Stomach (tissue), 9 donors: ENCODE data around the gene LRATD1. TPM values are rescaled to one million over a fixed set of nuclear protein-coding genes. Genes with fewer than 3 reads are reported as not detected.

ENCODE experiments used
- DNase-seq, 2 donors: peaks; one replicate each; pipeline versions ENCODE4 v3.0.0 to v3.0.0-alpha.2; 2013 to 2019
- H3K27ac ChIP-seq, 5 donors: fragments of 200-600 bp in 4 of 5; sonication (generic) in 4 of 5; one replicate each; pipeline ENCODE4 v1.5.1; 2013 to 2019; ENCODE audit warnings: mild to moderate bottlenecking in 1 of 5, moderate library complexity in 1 of 5
- H3K27me3 ChIP-seq, 3 donors: fragments of 200-600 bp; sonication (generic); one replicate each; pipeline ENCODE4 v1.5.1; 2017 to 2019; ENCODE audit warnings: mixed run types in 1 of 3
- H3K36me3 ChIP-seq, 4 donors: fragments of 200-600 bp; sonication (generic); 1 replicate in 3 of 4; 2 replicates in 1 of 4; pipeline ENCODE4 v1.5.1; 2016 to 2019
- H3K4me1 ChIP-seq, 4 donors: fragments of 200-600 bp; sonication (generic); one replicate each; pipeline ENCODE4 v1.5.1; 2016 to 2019
- H3K4me3 ChIP-seq, 4 donors: fragments of 200-600 bp; sonication (generic) in 3 of 4; one replicate each; pipeline ENCODE4 v1.5.1; 2016 to 2019; ENCODE audit warnings: mild to moderate bottlenecking in 1 of 4
- H3K9me3 ChIP-seq, 4 donors: fragments of 200-600 bp; sonication (generic); one replicate each; pipeline ENCODE4 v1.5.1; 2016 to 2019
- EP300 ChIP-seq: sonication (generic); formaldehyde crosslinking; IDR thresholded peaks from one replicate; pipeline ENCODE4 v1.6.1; 2017; ENCODE audit warnings: antibody characterized with exemption
- POLR2A ChIP-seq, 4 donors: fragments of 450-650 bp; IDR thresholded peaks; one replicate each; pipeline ENCODE4 v1.6.1; 2016; ENCODE audit warnings: antibody characterized with exemption in 4 of 4, control low read depth in 2 of 4, mild to moderate bottlenecking in 1 of 4, moderate library complexity in 1 of 4
- POLR2AphosphoS5 ChIP-seq, 3 donors: sonication (generic); formaldehyde crosslinking; IDR thresholded peaks; one replicate each; pipeline ENCODE4 v1.6.1; 2016; ENCODE audit warnings: antibody characterized with exemption in 3 of 3
- WGBS, 5 donors: extraction: QIAGEN DNeasy Blood & Tissue Kit in 3 of 5; methylation state at CpG; one replicate each; pipeline versions ENCODE4 v1.1.5 to v1.1.7; 2013 to 2018; 5-methylcytosine and 5-hydroxymethylcytosine counted together
- intact Hi-C: fragments of 100-400 bp; cut with DNase I; formaldehyde crosslinking; loops from one replicate; pipeline ENCODE4 v1.15.1; 2023; ENCODE audit warnings: low total_unique reads
- polyA plus RNA-seq, 3 donors: library from polyadenylated mRNA; stranded (reverse); fragments of 200-250 nt; gene quantifications; one replicate each; pipeline ENCODE4 v1.2.3, GENCODE V29; 2013
- total RNA-seq, 5 donors: library from RNA; depleted of rRNA; stranded (reverse); fragments of >200 nt; gene quantifications; one replicate each; pipeline versions ENCODE4 v1.1.0 to v1.2.3, GENCODE V29; 2014 to 2016
- TF ChIP-seq, protein P1 (sequence below), 7 experiments: fragments of 450-650 bp in 4 of 7; fragments of 200-600 bp in 3 of 7; sonication (generic) in 3 of 7; IDR thresholded peaks; one replicate each; pipeline ENCODE4 v1.5.1; 2016 to 2019; ENCODE audit warnings: antibody characterized with exemption in 7 of 7, control low read depth in 2 of 7, mild to moderate bottlenecking in 1 of 7
- donor health status: healthy with polysubstance abuse.
- donor health status: Bipolar disorder and iron deficiency.
- donor health status: healthy.

LRATD1 gene
- total and polyA plus RNA-seq, 8 donors = 3.2 to 229 (median 9.0) TPM; not detected in 1

DNA sequence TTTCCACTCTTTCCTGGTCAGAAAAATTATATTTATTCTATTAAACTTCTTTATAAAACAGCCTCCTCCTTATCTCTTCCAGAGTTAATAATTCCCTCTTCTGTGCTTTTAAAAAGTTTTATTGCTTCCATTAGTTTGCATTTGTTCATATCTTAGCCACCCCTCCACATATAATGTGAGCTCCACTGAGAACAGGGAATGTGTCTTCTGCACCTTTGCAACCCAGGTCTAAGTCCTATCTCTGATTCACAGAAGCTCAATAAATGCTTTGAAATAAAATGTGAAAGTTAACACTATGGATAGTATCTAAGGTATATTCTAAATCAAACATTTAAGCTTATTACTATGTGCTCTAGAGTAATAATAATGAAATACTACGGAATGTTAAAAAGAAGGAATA lies 9.3 kb upstream of the LRATD1 start:
- no peak overlapping the region for H3K4me3 ChIP-seq
- no peaks in the 10 kb centered on the region for H3K9me3 ChIP-seq
- intact Hi-C loops = no loop called here
- no peak for DNase-seq
- H3K4me1 ChIP-seq = peaks cover 0 to 6% (median 0%) of the 10 kb centered on the region in 4 donors
- TF ChIP-seq POLR2AphosphoS5 (IDR thresholded peaks at IDR 0.05) = no peak
- TF ChIP-seq POLR2A (IDR thresholded peaks at IDR 0.05) = no peak
- no peak for TF ChIP-seq EP300
- WGBS, 5 donors = 77 to 100% (median 96%) methylated on average over 1 of the region's 1 CpG
- H3K27me3 ChIP-seq = no peaks in the 10 kb centered on the region
- no peaks in the 10 kb centered on the region for H3K36me3 ChIP-seq
- no peak overlapping the region for H3K27ac ChIP-seq

DNA sequence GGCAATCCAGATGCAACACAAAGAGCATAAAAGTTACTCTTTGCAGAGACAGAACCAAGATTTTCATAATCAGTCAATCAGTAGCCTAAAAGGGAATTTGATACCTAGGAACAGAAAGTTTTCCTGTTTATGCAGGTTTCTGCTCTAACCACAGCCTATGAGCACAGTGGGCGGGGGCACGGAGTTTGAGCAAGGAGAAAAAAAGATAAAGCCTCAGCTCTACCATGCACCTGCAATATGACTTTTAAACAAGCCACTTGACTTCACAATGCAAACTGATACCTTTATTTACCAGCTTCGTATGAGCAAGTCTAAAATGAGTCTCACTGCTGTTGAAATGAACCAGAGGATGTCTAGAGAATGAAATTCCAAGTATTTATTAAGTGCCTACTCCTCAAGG lies 5.6 kb upstream of the LRATD1 start:
- H3K27me3 ChIP-seq = peaks cover 0 to 4% (median 0%) of the 10 kb centered on the region in 3 donors
- TF ChIP-seq, protein P1, sequence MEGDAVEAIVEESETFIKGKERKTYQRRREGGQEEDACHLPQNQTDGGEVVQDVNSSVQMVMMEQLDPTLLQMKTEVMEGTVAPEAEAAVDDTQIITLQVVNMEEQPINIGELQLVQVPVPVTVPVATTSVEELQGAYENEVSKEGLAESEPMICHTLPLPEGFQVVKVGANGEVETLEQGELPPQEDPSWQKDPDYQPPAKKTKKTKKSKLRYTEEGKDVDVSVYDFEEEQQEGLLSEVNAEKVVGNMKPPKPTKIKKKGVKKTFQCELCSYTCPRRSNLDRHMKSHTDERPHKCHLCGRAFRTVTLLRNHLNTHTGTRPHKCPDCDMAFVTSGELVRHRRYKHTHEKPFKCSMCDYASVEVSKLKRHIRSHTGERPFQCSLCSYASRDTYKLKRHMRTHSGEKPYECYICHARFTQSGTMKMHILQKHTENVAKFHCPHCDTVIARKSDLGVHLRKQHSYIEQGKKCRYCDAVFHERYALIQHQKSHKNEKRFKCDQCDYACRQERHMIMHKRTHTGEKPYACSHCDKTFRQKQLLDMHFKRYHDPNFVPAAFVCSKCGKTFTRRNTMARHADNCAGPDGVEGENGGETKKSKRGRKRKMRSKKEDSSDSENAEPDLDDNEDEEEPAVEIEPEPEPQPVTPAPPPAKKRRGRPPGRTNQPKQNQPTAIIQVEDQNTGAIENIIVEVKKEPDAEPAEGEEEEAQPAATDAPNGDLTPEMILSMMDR (IDR thresholded peaks at IDR 0.05) = no peak
- TF ChIP-seq POLR2A (IDR thresholded peaks at IDR 0.05) (no peak), EP300 (no peak), POLR2AphosphoS5 (IDR thresholded peaks at IDR 0.05) (no peak)
- H3K4me3 ChIP-seq = no peak overlapping the region
- peaks cover 0 to 7% (median 5%) of the 10 kb centered on the region in 4 donors for H3K4me1 ChIP-seq
- no peaks in the 10 kb centered on the region for H3K9me3 ChIP-seq
- DNase-seq = peak; percentile 50 to 53
- H3K27ac ChIP-seq = no peak overlapping the region
- intact Hi-C loops = no loop called here
- 10 to 47% (median 33%) methylated on average over 3 of the region's 3 CpGs for WGBS, 5 donors
- no peaks in the 10 kb centered on the region for H3K36me3 ChIP-seq

DNA sequence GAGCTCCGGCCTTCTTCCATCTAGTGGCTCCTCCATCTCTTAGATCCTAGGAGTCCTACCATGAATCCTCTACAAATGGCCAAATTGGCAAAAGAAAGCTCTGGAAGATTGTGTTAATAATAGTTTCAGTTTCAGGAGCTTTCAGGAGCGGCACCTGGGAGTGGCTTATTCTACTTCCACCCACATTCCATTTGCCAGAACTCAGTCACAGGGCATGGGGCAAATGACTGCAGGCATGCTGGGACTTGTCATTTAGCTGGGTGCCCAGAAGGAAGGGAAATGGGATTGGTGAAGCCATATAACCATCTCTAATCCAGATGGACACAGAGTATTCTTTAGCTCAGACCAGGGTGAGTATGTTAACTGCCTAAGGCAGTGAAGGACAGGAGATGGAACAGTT lies 3.6 kb upstream of the LRATD1 start:
- H3K27me3 ChIP-seq = peaks cover 0 to 24% (median 12%) of the 10 kb centered on the region in 3 donors
- H3K9me3 ChIP-seq = no peaks in the 10 kb centered on the region
- no peaks in the 10 kb centered on the region for H3K36me3 ChIP-seq
- H3K27ac ChIP-seq = peak overlapping the region in 1 of 5 donors; percentile 48
- peaks cover 8 to 27% (median 25%) of the 10 kb centered on the region in 4 donors for H3K4me1 ChIP-seq
- DNase-seq = peak; percentile 46 to 78
- WGBS, 5 donors = 53 to 86% (median 60%) methylated on average over 2 of the region's 2 CpGs
- no peak overlapping the region for H3K4me3 ChIP-seq
- intact Hi-C loops = no loop called here
- TF ChIP-seq, protein P1 (IDR thresholded peaks at IDR 0.05) = no peak
- TF ChIP-seq POLR2AphosphoS5 (IDR thresholded peaks at IDR 0.05) (no peak), POLR2A (IDR thresholded peaks at IDR 0.05) (no peak), EP300 (no peak)

DNA sequence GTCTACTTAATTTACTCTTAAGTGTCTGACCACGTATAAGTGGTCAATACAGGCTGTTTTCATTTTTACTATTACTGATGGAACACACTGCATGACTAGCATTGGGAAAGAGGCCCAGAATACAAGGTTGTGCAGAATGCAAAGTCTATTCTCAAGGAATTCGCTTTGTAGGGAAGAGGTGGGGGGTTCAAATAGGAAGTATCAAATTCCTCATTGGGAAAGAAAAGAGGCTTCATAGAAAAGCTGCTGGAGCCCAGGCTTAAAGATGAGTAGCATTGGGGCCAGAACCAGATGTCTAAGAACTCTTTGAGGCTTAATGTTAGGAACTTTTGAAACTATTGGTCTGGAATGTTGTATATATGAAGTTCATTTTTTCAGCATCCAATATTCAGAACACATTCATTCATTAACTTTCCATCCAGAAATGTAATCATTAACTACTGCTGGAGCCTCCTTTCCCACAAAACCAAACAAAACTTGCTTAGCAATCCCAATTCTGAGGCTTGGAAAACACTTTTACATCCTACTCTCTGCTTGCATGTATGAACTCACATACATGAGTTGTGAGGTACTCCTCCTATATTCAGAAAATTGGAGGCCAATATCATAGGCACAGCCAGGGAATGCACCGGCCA lies 994 bp upstream of the LRATD1 start:
- peaks cover 16 to 45% (median 37%) of the 10 kb centered on the region in 4 donors for H3K4me1 ChIP-seq
- H3K4me3 ChIP-seq = peak overlapping the region; percentile 50 to 70 (median 56)
- no peaks in the 10 kb centered on the region for H3K36me3 ChIP-seq
- H3K27me3 ChIP-seq = peaks cover 0 to 41% (median 16%) of the 10 kb centered on the region in 3 donors
- H3K9me3 ChIP-seq = no peaks in the 10 kb centered on the region
- intact Hi-C loops = no loop called here
- DNase-seq = peak in 1 of 2 donors; percentile 21
- H3K27ac ChIP-seq = peak overlapping the region; percentile 60 to 80 (median 73)
- WGBS, 5 donors = 61 to 65% (median 64%) methylated on average over 3 of the region's 3 CpGs
- TF ChIP-seq POLR2AphosphoS5 (IDR thresholded peaks at IDR 0.05) (no peak), EP300 (no peak)

DNA sequence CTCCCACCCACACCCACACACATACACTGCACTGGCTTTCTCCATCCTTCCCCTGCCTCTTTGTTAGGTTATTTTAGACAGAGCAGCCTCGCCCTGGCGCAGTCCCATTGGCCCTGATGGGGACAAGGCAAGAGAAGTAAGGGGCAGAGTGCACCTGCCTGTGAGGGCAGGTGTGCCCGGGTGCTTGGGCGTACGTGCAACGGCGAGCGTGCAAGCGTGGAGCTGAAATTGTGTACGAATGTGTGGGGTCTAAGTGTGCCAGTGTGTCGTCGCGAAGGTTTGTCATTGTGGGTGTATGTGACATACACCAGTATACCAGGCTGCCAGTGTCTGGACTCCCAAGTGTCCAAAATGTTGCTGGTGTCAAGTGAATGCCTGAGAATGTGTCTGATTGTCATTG lies 544 bp downstream of the LRATD1 start:
- peak; percentile 30 to 41 for DNase-seq
- H3K9me3 ChIP-seq = no peaks in the 10 kb centered on the region
- intact Hi-C loops = no loop called here
- no peaks in the 10 kb centered on the region for H3K36me3 ChIP-seq
- peaks cover 16 to 45% (median 34%) of the 10 kb centered on the region in 4 donors for H3K4me1 ChIP-seq
- H3K27me3 ChIP-seq = peaks cover 0 to 41% (median 16%) of the 10 kb centered on the region in 3 donors
- TF ChIP-seq, protein P1 (IDR thresholded peaks at IDR 0.05) = no peak
- no peak for TF ChIP-seq POLR2AphosphoS5 (IDR thresholded peaks at IDR 0.05)
- TF ChIP-seq EP300 = no peak
- TF ChIP-seq POLR2A (IDR thresholded peaks at IDR 0.05) = no peak
- WGBS, 5 donors = 3 to 7% (median 3%) methylated on average over 13 of the region's 13 CpGs
- H3K27ac ChIP-seq = peak overlapping the region; percentile 22 to 85 (median 60)
- H3K4me3 ChIP-seq = peak overlapping the region; percentile 50 to 70 (median 56)
